GM04503 (cell line): ENCODE results near the gene RBBP8NL.

Experiments
- DNase-seq: peaks from one replicate; pipeline ENCODE4 v3.0.0-alpha.2; 2012; ENCODE audit warnings: low read depth

The RBBP8NL gene

GRCh38 chr20:62420846-62421715 is 6.3 kb downstream of the RBBP8NL start:
- no peak for DNase-seq

- no peak for DNase-seq
Measured at GRCh38 chr20:62419759-62420158, 7.6 kb downstream of the RBBP8NL start.

GRCh38 chr20:62418709-62419487 is 8.4 kb downstream of the RBBP8NL start:
- no peak for DNase-seq

- DNase-seq: no peak
Measured at GRCh38 chr20:62417981-62418708, 9.2 kb downstream of the RBBP8NL start.

GRCh38 chr20:62416651-62417637 is 10.4 kb downstream of the RBBP8NL start:
- no peak for DNase-seq

GRCh38 chr20:62415354-62416111 is 11.8 kb downstream of the RBBP8NL start:
- no peak for DNase-seq

GRCh38 chr20:62413896-62414481 is 13.3 kb downstream of the RBBP8NL start:
- DNase-seq: no peak

GRCh38 chr20:62413025-62413570 is 14.2 kb downstream of the RBBP8NL start:
- DNase-seq: no peak

- no peak for DNase-seq
Measured at GRCh38 chr20:62412194-62413024, 14.9 kb downstream of the RBBP8NL start.

- no peak for DNase-seq
Measured at GRCh38 chr20:62411479-62412193, 15.7 kb downstream of the RBBP8NL start.

- no peak for DNase-seq
Measured at GRCh38 chr20:62410746-62411478, 16.4 kb downstream of the RBBP8NL start.

- DNase-seq: no peak
Measured at GRCh38 chr20:62409931-62410745, 17.2 kb downstream of the RBBP8NL start.

- DNase-seq: no peak
Measured at GRCh38 chr20:62409086-62409853, 18.1 kb downstream of the RBBP8NL start.

- no peak for DNase-seq
Measured at GRCh38 chr20:62408640-62409039, 18.7 kb downstream of the RBBP8NL start.

GRCh38 chr20:62408055-62408454 is 19.3 kb downstream of the RBBP8NL start:
- DNase-seq: no peak
